ENCODE measurements around the gene RYR3. TPM values are rescaled to one million over a fixed set of nuclear protein-coding genes. Genes with fewer than 3 reads are reported as not detected.

The RYR3 gene
- total and polyA plus RNA-seq, 7 donors = 2.5 to 159 (median 24.0) TPM

DNA sequence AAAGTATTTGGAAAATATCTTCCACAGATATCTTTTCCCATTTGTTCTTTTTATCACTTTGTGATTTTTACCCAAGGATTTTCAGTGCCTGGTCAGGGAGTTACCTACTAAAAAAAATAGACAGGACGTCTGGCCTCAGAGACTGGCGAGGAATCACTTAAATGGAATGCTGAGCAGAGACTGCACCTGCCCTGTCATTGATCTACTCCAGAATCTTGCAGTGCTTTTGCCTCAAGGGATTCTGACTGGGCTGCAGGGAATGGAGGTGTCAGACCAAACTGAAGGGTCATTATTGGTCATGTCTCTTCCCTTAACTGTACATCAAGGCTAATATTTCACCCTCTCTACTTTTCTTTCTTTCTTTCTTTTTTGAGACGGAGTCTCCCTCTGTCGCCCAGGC, 12.1 kb upstream of the RYR3 start:
- no peaks in the 10 kb centered on the region for H3K4me1 ChIP-seq
- WGBS, 3 donors = 57 to 67% (median 62%) methylated on average over 4 of the region's 4 CpGs
- no peak overlapping the region for H3K27ac ChIP-seq
- H3K36me3 ChIP-seq (ENCODE audit: insufficient read depth in 1 of 2, low read depth in 1 of 2) = no peaks in the 10 kb centered on the region
- DNase-seq (no peak), ATAC-seq (peak in 3 of 4 donors; percentile 68 to 83 (median 72))
- no peaks in the 10 kb centered on the region for H3K9me3 ChIP-seq
- H3K27me3 ChIP-seq (ENCODE audit: insufficient read depth in 3 of 3, low read length in 2 of 3) = no peaks in the 10 kb centered on the region
- intact Hi-C loops (cut with DNase I) = loop anchor here in 1 of 2 donors (10.0 kb wide), 1 partner anchor 214 kb away; no protein-coding TSS in a partner anchor
- no peak overlapping the region for H3K4me3 ChIP-seq
- TF ChIP-seq, protein P1, sequence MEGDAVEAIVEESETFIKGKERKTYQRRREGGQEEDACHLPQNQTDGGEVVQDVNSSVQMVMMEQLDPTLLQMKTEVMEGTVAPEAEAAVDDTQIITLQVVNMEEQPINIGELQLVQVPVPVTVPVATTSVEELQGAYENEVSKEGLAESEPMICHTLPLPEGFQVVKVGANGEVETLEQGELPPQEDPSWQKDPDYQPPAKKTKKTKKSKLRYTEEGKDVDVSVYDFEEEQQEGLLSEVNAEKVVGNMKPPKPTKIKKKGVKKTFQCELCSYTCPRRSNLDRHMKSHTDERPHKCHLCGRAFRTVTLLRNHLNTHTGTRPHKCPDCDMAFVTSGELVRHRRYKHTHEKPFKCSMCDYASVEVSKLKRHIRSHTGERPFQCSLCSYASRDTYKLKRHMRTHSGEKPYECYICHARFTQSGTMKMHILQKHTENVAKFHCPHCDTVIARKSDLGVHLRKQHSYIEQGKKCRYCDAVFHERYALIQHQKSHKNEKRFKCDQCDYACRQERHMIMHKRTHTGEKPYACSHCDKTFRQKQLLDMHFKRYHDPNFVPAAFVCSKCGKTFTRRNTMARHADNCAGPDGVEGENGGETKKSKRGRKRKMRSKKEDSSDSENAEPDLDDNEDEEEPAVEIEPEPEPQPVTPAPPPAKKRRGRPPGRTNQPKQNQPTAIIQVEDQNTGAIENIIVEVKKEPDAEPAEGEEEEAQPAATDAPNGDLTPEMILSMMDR (IDR thresholded peaks at IDR 0.05) = no peak

- DNase-seq (no peak), ATAC-seq (no peak)
- Histone ChIP-seq H3K9me3 (no peaks in the 10 kb centered on the region), H3K36me3 (ENCODE audit: insufficient read depth in 1 of 2, low read depth in 1 of 2) (no peaks in the 10 kb centered on the region), H3K27me3 (ENCODE audit: insufficient read depth in 3 of 3, low read length in 2 of 3) (peaks cover 0 to 9% (median 2%) of the 10 kb centered on the region in 3 donors), H3K27ac (no peak overlapping the region), H3K4me1 (no peaks in the 10 kb centered on the region), H3K4me3 (no peak overlapping the region)
- 69 to 71% (median 70%) methylated on average over 5 of the region's 5 CpGs for WGBS, 3 donors
- TF ChIP-seq, protein P1 (IDR thresholded peaks at IDR 0.05) = no peak
- intact Hi-C loops (cut with DNase I) = loop anchor here in 1 of 2 donors (10.0 kb wide), 1 partner anchor 300 kb away; no protein-coding TSS in a partner anchor
Observed at GRCh38 chr15:33304924-33305323, 5.8 kb upstream of the RYR3 start.

DNA sequence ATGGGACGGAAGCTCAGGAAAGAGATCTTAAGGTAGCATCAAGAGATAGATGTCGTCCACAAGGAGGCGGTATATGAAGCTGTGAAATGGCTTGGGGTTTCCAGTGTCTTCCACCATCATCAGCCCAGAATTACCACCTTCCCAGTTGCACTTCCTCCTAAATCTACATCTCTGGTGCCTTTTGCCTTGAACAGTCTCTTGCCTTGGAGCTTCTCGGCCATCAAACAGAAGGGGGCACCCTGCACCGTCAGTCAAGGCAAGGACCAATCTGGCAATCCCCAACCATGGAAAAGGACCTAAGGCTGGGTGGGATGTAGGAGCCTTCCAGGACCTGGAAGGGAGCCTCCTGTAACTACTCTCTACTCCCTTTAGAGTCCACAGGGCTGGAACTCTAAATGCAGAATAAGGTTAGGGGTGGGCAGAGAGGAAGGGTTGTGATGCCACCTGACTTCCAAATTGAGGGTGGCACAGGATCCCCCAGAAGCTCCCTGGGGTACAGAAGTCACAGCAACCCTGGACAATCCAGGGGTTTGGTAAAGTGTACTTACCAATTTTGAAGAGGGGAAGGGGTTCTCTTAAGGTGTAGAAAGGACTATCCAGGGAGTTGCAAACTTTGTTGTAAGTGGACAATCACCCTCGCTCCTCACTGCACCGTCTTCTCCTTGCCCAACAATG, 1.0 kb upstream of the RYR3 start:
- intact Hi-C loops (cut with DNase I) = loop anchor here in 1 of 2 donors (1.0 to 10.0 kb wide), 3 partner anchors 83 to 392 kb away; no protein-coding TSS in a partner anchor
- Histone ChIP-seq H3K27me3 (ENCODE audit: insufficient read depth in 3 of 3, low read length in 2 of 3) (peaks cover 0 to 19% (median 11%) of the 10 kb centered on the region in 3 donors), H3K36me3 (ENCODE audit: insufficient read depth in 1 of 2, low read depth in 1 of 2) (no peaks in the 10 kb centered on the region), H3K4me1 (peaks cover 6% of the 10 kb centered on the region), H3K9me3 (no peaks in the 10 kb centered on the region), H3K4me3 (peak overlapping the region; percentile 47), H3K27ac (no peak overlapping the region)
- TF ChIP-seq, protein P1 (IDR thresholded peaks at IDR 0.05) = peak; percentile 57
- peak; percentile 70 to 80 (median 76) for ATAC-seq
- 39 to 48% (median 40%) methylated on average over 7 of the region's 7 CpGs for WGBS, 3 donors
- peak in 1 of 2 donors; percentile 33 for DNase-seq

DNA sequence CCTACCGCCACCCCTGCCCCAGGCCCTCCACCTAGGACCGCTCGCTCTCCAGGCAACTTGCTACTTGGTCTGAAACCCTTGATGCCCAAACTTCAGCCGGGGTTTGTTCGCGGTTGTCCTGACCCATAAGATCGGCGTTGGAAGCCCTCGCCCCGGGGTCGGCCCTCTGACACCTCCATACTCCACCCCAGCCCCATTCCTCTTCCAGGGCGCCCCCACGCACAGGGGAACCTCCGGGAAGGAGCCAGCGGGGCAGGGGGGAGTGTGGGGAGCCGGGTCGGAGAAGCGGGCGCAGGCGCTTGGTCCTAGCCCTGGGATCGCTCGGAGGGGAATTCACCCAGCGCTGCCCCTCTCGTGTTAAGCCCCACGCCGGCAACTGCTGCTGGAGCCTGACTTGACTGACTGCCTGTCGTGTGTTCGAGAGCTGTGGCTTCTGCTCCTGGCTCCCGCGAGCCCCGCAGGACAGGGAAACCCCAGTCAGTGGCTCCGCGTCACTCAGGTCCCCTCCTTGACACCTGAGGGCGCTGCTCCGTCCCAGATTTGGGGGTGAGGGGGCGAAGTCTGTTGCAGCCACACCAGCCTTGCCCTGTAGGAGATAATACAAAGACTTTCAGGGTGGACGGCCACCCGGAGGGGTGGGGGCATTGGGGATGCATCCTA, 675 bp downstream of the RYR3 start:
- intact Hi-C loops (cut with DNase I) = loop anchor here in 1 of 2 donors (5.0 kb wide), 1 partner anchor 81 kb away; no protein-coding TSS in a partner anchor
- TF ChIP-seq, protein P1 (IDR thresholded peaks at IDR 0.05) = peak; percentile 19
- Histone ChIP-seq H3K36me3 (ENCODE audit: insufficient read depth in 1 of 2, low read depth in 1 of 2) (no peaks in the 10 kb centered on the region), H3K27ac (peak overlapping the region; percentile 74), H3K4me1 (peaks cover 6% of the 10 kb centered on the region), H3K4me3 (peak overlapping the region; percentile 72), H3K27me3 (ENCODE audit: insufficient read depth in 3 of 3, low read length in 2 of 3) (peaks cover 0 to 19% (median 11%) of the 10 kb centered on the region in 3 donors), H3K9me3 (no peaks in the 10 kb centered on the region)
- peak in 1 of 2 donors; percentile 18 for DNase-seq
- peak; percentile 18 to 43 (median 40) for ATAC-seq
- 2 to 3% (median 2%) methylated on average over 35 to 38 of the region's 38 CpGs for WGBS, 3 donors

All from psoas muscle (tissue), 8 donors.